Colonic mucosa (tissue), 4 donors: ENCODE data around the gene SLC35A2. TPM values are rescaled to one million over a fixed set of nuclear protein-coding genes. Genes with fewer than 3 reads are reported as not detected.

Experiments
- DNase-seq: peaks from one replicate; pipeline ENCODE4 v3.0.0-alpha.2; 2020
- H3K27ac ChIP-seq: fragments of 200-600 bp; one replicate; pipeline ENCODE4 v1.8.0; 2021
- H3K27me3 ChIP-seq: fragments of 200-600 bp; one replicate; pipeline ENCODE4 v1.8.0; 2021
- H3K36me3 ChIP-seq: fragments of 200-600 bp; one replicate; pipeline ENCODE4 v1.8.0; 2021
- H3K4me1 ChIP-seq: fragments of 200-600 bp; one replicate; pipeline ENCODE4 v1.8.0; 2021; ENCODE audit warnings: mild to moderate bottlenecking
- H3K4me3 ChIP-seq: fragments of 200-600 bp; one replicate; pipeline ENCODE4 v1.8.0; 2021
- H3K9ac ChIP-seq, 2 donors: one replicate each; pipeline ENCODE4 v1.7.0; 2013; ENCODE audit warnings: control low read depth in 2 of 2, low read depth in 2 of 2, low read length in 2 of 2
- H3K9me3 ChIP-seq: fragments of 200-600 bp; one replicate; pipeline ENCODE4 v1.8.0; 2021
- CTCF ChIP-seq: fragments of 200-600 bp; IDR thresholded peaks from one replicate; pipeline ENCODE4 v1.8.0; 2022; ENCODE audit warnings: antibody characterized with exemption, mild to moderate bottlenecking
- intact Hi-C: fragments of 100-400 bp; cut with DNase I; formaldehyde crosslinking; loops from one replicate; pipeline ENCODE4 v1.14.1; 2022
- total RNA-seq, 2 donors: library from RNA; stranded (reverse); fragmentation: NEBNext Ultra II Directional in 1 of 2; extraction: Animal tissue kit (Norgen Biotek cat#: 25700) in 1 of 2; gene quantifications; one replicate each; pipeline ENCODE4 v1.2.1, GENCODE V29; 2021
- donor health status: healthy.
- donor health status: DM: no; HTN: no; CAD: no.
- donor health status: DM: no; HTN: no; CAD: no.

Gene SLC35A2
- total RNA-seq, 2 donors from 2014 or later = 57.8 to 83.1 TPM

- Histone ChIP-seq H3K4me1 (no peaks in the 10 kb centered on the region), H3K36me3 (no peaks in the 10 kb centered on the region), H3K9ac (no peak overlapping the region), H3K4me3 (no peak overlapping the region), H3K27ac (no peak overlapping the region), H3K9me3 (no peaks in the 10 kb centered on the region), H3K27me3 (no peaks in the 10 kb centered on the region)
- intact Hi-C loops = no loop called here
- TF ChIP-seq CTCF = no peak
- DNase-seq = no peak
Observed at GRCh38 chrX:48934581-48935300, 23.3 kb upstream of the SLC35A2 start.

GRCh38 chrX:48933757-48934156 lies 22.3 kb upstream of the SLC35A2 start:
- H3K27ac ChIP-seq = no peak overlapping the region
- intact Hi-C loops = no loop called here
- no peaks in the 10 kb centered on the region for H3K4me1 ChIP-seq
- no peaks in the 10 kb centered on the region for H3K9me3 ChIP-seq
- no peaks in the 10 kb centered on the region for H3K27me3 ChIP-seq
- no peaks in the 10 kb centered on the region for H3K36me3 ChIP-seq
- H3K9ac ChIP-seq = no peak overlapping the region
- H3K4me3 ChIP-seq = no peak overlapping the region
- DNase-seq = no peak
- TF ChIP-seq CTCF = no peak

DNA sequence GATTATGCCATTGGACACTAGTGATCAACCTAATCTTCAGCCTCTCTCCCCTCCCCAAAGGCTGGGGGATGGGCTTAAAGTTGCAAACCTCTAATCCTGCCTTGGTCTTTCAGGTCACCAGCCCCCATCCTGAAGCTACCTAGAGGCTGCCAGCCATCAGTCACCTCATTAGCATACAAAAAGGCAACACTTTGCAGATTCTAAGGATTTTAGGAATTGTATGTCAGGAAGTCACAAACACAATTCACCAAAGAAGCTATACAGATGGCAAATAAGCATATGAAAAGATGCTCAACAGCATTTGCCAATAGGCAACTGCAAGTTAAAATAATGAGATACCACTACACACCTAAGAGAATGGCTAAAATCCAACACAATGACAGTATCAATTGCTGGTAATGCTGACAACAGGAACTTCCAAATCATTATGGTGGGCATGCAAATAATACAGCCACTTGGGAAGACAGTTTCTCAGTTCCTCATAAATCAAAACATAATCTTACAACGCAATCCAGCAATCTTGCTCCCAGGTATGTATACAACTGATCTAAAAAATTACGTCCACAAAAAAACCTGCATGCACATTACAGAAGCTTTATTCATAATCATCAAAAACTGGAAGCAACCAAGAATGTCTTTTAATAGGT lies 16.4 kb upstream of the SLC35A2 start:
- no peak overlapping the region for H3K9ac ChIP-seq
- no peak for DNase-seq
- no peaks in the 10 kb centered on the region for H3K36me3 ChIP-seq
- H3K27me3 ChIP-seq = no peaks in the 10 kb centered on the region
- H3K4me3 ChIP-seq = no peak overlapping the region
- no peaks in the 10 kb centered on the region for H3K9me3 ChIP-seq
- H3K4me1 ChIP-seq = no peaks in the 10 kb centered on the region
- H3K27ac ChIP-seq = no peak overlapping the region
- no peak for TF ChIP-seq CTCF
- intact Hi-C loops = no loop called here

DNA sequence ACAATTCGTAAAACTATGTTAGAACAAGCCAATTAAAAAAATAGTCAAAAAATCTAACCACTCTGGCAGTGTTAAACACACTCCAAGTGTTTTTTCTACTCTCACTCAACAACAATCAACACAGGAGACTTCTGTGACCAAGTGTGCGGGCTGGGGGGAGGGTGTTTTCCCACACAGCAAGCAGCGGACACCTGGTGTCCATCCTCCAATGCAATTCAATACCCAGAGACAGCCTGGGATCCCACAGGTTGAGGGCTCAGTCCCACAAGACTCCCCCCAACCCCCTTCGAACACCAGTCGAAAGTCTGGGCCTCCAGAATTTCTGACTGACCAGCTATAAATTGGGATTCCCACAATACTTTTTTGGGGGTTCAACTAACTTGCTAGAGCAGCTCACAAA lies 15.7 kb upstream of the SLC35A2 start:
- intact Hi-C loops = no loop called here
- no peak for TF ChIP-seq CTCF
- no peak for DNase-seq

DNA sequence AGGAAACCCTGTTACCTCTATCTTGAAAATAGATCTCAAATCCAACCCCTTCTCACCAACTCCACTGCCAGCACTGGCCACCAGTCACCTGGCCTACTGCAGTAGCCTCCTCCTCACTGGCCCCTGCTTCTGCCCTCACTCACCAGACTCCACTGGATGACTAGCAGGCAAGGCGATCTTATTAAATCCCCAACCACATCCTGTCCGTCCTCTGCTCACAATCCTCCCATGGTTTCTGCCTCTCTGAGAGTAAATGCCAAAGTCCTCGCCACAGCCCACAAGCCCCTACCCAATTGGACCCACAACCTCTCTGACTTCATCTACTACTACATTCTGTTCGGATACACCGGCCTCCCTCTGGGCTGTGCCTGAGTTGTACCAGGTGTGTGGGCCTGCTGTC lies 12.8 kb upstream of the SLC35A2 start:
- Histone ChIP-seq H3K27ac (no peak overlapping the region), H3K27me3 (no peaks in the 10 kb centered on the region), H3K4me1 (no peaks in the 10 kb centered on the region), H3K9me3 (no peaks in the 10 kb centered on the region), H3K9ac (no peak overlapping the region), H3K36me3 (no peaks in the 10 kb centered on the region), H3K4me3 (no peak overlapping the region)
- intact Hi-C loops = no loop called here
- TF ChIP-seq CTCF = no peak
- DNase-seq = no peak

More for the DNA sequence above, 15.7 kb upstream of the SLC35A2 start:
- no peaks in the 10 kb centered on the region for H3K27me3 ChIP-seq
- H3K9ac ChIP-seq = no peak overlapping the region
- no peaks in the 10 kb centered on the region for H3K4me1 ChIP-seq
- no peaks in the 10 kb centered on the region for H3K36me3 ChIP-seq
- no peak overlapping the region for H3K4me3 ChIP-seq
- H3K9me3 ChIP-seq = no peaks in the 10 kb centered on the region
- no peak overlapping the region for H3K27ac ChIP-seq
